ENCODE measurements around the gene PDE4B. TPM values are rescaled to one million over a fixed set of nuclear protein-coding genes. Genes with fewer than 3 reads are reported as not detected.

The PDE4B gene
- total RNA-seq, 1 donor from 2014 or later, result 0.57 TPM

- no peak for DNase-seq (ENCODE audit: low spot score)
- TF ChIP-seq, protein P1, sequence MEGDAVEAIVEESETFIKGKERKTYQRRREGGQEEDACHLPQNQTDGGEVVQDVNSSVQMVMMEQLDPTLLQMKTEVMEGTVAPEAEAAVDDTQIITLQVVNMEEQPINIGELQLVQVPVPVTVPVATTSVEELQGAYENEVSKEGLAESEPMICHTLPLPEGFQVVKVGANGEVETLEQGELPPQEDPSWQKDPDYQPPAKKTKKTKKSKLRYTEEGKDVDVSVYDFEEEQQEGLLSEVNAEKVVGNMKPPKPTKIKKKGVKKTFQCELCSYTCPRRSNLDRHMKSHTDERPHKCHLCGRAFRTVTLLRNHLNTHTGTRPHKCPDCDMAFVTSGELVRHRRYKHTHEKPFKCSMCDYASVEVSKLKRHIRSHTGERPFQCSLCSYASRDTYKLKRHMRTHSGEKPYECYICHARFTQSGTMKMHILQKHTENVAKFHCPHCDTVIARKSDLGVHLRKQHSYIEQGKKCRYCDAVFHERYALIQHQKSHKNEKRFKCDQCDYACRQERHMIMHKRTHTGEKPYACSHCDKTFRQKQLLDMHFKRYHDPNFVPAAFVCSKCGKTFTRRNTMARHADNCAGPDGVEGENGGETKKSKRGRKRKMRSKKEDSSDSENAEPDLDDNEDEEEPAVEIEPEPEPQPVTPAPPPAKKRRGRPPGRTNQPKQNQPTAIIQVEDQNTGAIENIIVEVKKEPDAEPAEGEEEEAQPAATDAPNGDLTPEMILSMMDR (IDR thresholded peaks at IDR 0.05), result no peak
- Mint-ChIP-seq H3K27ac (ENCODE audit: unreplicated experiment) (no peak overlapping the region), H3K36me3 (ENCODE audit: low read depth) (no peaks in the 10 kb centered on the region), H3K4me1 (ENCODE audit: low read depth) (peaks cover 22% of the 10 kb centered on the region), H3K9me3 (ENCODE audit: low read depth) (no peaks in the 10 kb centered on the region), H3K27me3 (ENCODE audit: low read depth) (no peaks in the 10 kb centered on the region), H3K4me3 (ENCODE audit: unreplicated experiment) (no peak overlapping the region)
Observed at GRCh38 chr1:66397192-66397591, 604.5 kb downstream of the PDE4B start.

GRCh38 chr1:66399888-66400529, 607.3 kb downstream of the PDE4B start:
- peaks cover 33% of the 10 kb centered on the region for H3K4me1 Mint-ChIP-seq (ENCODE audit: low read depth)
- TF ChIP-seq, protein P1 (IDR thresholded peaks at IDR 0.05), result no peak
- no peaks in the 10 kb centered on the region for H3K27me3 Mint-ChIP-seq (ENCODE audit: low read depth)
- no peaks in the 10 kb centered on the region for H3K9me3 Mint-ChIP-seq (ENCODE audit: low read depth)
- H3K36me3 Mint-ChIP-seq (ENCODE audit: low read depth), result no peaks in the 10 kb centered on the region
- DNase-seq (ENCODE audit: low spot score), result no peak
- H3K4me3 Mint-ChIP-seq (ENCODE audit: unreplicated experiment), result no peak overlapping the region
- H3K27ac Mint-ChIP-seq (ENCODE audit: unreplicated experiment), result no peak overlapping the region

DNA sequence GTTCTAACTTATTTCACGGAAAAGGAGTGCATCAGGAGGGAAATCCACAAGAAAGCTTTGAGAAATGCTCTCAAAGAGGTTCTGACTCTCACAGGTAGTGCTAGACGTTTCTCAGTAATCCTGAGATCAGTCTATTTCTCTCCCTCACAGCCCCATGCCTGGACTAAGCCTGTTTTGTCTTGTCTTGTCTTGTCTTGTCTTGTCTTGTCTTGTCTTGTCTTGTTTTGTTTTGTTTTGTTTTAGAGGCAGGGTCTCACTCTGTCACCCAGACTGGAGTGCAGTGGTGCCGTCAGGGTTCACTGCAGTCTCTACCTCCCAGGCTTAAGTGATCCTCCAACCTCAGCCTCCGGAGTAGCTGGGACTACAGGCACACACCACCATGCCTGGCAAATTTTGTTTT, 608.0 kb downstream of the PDE4B start:
- H3K4me3 Mint-ChIP-seq (ENCODE audit: unreplicated experiment), result no peak overlapping the region
- H3K27me3 Mint-ChIP-seq (ENCODE audit: low read depth), result no peaks in the 10 kb centered on the region
- no peaks in the 10 kb centered on the region for H3K9me3 Mint-ChIP-seq (ENCODE audit: low read depth)
- H3K4me1 Mint-ChIP-seq (ENCODE audit: low read depth), result peaks cover 31% of the 10 kb centered on the region
- no peak overlapping the region for H3K27ac Mint-ChIP-seq (ENCODE audit: unreplicated experiment)
- DNase-seq (ENCODE audit: low spot score), result no peak
- TF ChIP-seq, protein P1 (IDR thresholded peaks at IDR 0.05), result no peak
- H3K36me3 Mint-ChIP-seq (ENCODE audit: low read depth), result no peaks in the 10 kb centered on the region

DNA sequence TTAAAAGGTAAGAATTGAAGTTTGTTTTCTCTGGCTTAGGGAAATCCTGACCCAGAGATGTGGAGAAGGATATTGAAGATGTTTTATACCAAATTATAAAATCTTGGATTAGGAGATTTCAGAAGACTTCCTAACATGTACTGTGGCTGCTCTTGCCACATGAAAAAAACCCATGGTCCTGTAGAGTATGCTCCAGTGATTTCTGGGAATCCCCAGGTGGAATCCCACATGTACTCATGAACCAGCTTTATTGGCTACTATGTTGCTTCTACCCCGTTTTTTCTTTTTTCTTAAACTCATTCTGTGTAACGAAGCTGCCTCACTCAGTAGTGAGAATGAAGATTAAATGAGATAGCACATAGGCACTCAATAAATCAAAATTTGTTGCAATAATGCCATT, 608.5 kb downstream of the PDE4B start:
- H3K4me3 Mint-ChIP-seq (ENCODE audit: unreplicated experiment), result no peak overlapping the region
- H3K36me3 Mint-ChIP-seq (ENCODE audit: low read depth), result no peaks in the 10 kb centered on the region
- peaks cover 30% of the 10 kb centered on the region for H3K4me1 Mint-ChIP-seq (ENCODE audit: low read depth)
- TF ChIP-seq, protein P1 (IDR thresholded peaks at IDR 0.05), result no peak
- no peaks in the 10 kb centered on the region for H3K27me3 Mint-ChIP-seq (ENCODE audit: low read depth)
- DNase-seq (ENCODE audit: low spot score), result no peak
- H3K27ac Mint-ChIP-seq (ENCODE audit: unreplicated experiment), result no peak overlapping the region
- H3K9me3 Mint-ChIP-seq (ENCODE audit: low read depth), result no peaks in the 10 kb centered on the region

GRCh38 chr1:66402194-66402593, 609.5 kb downstream of the PDE4B start:
- TF ChIP-seq, protein P1 (IDR thresholded peaks at IDR 0.05), result no peak
- H3K27ac Mint-ChIP-seq (ENCODE audit: unreplicated experiment), result peak overlapping the region; percentile 38
- H3K4me3 Mint-ChIP-seq (ENCODE audit: unreplicated experiment), result no peak overlapping the region
- no peaks in the 10 kb centered on the region for H3K36me3 Mint-ChIP-seq (ENCODE audit: low read depth)
- peaks cover 30% of the 10 kb centered on the region for H3K4me1 Mint-ChIP-seq (ENCODE audit: low read depth)
- H3K9me3 Mint-ChIP-seq (ENCODE audit: low read depth), result no peaks in the 10 kb centered on the region
- no peak for DNase-seq (ENCODE audit: low spot score)
- H3K27me3 Mint-ChIP-seq (ENCODE audit: low read depth), result no peaks in the 10 kb centered on the region
